ENCODE data around the gene TIMP4.

- TF ChIP-seq, protein P1, sequence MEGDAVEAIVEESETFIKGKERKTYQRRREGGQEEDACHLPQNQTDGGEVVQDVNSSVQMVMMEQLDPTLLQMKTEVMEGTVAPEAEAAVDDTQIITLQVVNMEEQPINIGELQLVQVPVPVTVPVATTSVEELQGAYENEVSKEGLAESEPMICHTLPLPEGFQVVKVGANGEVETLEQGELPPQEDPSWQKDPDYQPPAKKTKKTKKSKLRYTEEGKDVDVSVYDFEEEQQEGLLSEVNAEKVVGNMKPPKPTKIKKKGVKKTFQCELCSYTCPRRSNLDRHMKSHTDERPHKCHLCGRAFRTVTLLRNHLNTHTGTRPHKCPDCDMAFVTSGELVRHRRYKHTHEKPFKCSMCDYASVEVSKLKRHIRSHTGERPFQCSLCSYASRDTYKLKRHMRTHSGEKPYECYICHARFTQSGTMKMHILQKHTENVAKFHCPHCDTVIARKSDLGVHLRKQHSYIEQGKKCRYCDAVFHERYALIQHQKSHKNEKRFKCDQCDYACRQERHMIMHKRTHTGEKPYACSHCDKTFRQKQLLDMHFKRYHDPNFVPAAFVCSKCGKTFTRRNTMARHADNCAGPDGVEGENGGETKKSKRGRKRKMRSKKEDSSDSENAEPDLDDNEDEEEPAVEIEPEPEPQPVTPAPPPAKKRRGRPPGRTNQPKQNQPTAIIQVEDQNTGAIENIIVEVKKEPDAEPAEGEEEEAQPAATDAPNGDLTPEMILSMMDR (IDR thresholded peaks at IDR 0.05): no peak
- no peak for TF ChIP-seq POLR2A (IDR thresholded peaks at IDR 0.05)
Measured at GRCh38 chr3:12141350-12141749, 17.4 kb downstream of the TIMP4 start.
